HG02678 (cell line): ENCODE measurements around the gene DLG4.
"Not testable (repeated sequence)": the region's sequence is repeated elsewhere in the genome, so short reads cannot be mapped to it uniquely, and the experiment has no call there.

Experiments
- ATAC-seq: cut with Tn5 transposase; IDR thresholded peaks from one replicate; pipeline ENCODE4 v1.9.1; 2021; ENCODE audit warnings: mild to moderate bottlenecking, moderate library complexity; ENCODE audit not compliant: unreplicated experiment

DLG4 gene

GRCh38 chr17:7249830-7250229 is 30.2 kb upstream of the DLG4 start:
- ATAC-seq: no peak

DNA sequence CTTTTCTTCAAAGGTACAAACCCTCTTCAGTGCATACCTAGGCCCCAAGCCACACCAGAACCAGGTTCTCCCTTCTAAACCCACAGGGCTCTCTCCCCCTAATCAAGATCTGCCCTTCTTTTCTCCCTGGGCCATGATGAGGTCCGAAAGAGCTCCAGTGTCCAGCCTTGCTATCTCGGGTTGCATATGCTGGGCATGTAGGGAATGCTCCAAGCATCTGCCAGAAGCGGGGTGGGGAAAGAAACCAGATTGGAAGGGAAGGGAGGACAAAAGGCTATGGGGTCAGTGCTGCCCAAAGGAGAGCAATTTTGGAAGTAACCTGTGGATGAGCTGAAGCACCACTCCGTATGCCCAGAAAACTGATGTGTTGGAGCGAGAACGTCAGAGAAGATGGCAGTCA is 29.6 kb upstream of the DLG4 start:
- ATAC-seq: no peak

DNA sequence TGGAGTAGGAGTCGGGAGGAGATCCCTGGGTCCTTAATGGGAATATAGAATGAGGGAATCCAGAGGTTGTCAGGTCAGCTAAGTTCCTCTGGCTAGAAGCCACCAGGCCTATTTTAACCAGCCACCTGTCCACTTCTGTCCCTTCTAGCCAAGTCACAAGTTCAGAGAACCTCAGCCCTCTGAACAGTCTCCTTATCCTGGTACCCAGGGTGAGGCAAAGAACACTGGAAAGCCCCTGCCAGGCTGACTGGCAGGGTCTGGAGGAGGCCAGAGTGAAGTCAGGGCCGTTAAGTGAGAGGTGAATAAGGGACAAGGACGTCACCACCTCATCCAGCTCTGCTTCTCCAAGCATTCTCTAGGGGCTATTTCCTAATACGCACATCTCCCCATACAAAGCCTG is 29.2 kb upstream of the DLG4 start:
- ATAC-seq: no peak

- no peak for ATAC-seq
Measured at GRCh38 chr17:7246779-7247178, 27.1 kb upstream of the DLG4 start.

- not testable (repeated sequence) for ATAC-seq
Measured at GRCh38 chr17:7243838-7244237, 24.2 kb upstream of the DLG4 start.

DNA sequence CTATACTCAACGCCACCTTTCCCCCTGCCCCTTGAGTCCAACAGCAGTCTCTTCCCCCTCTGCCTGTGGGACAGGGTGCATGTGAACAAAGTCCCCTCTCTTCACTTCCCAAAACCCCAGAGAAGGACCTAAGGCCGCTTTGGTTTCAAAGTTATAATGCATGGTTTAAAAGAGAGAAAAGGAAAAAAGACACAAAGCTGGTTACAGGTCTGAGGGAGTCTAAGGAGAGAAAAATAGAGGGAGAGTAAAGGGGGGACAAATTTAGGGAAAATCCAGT is 23.8 kb upstream of the DLG4 start:
- no peak for ATAC-seq

GRCh38 chr17:7242717-7243452 is 23.2 kb upstream of the DLG4 start:
- ATAC-seq: peak; percentile 45

DNA sequence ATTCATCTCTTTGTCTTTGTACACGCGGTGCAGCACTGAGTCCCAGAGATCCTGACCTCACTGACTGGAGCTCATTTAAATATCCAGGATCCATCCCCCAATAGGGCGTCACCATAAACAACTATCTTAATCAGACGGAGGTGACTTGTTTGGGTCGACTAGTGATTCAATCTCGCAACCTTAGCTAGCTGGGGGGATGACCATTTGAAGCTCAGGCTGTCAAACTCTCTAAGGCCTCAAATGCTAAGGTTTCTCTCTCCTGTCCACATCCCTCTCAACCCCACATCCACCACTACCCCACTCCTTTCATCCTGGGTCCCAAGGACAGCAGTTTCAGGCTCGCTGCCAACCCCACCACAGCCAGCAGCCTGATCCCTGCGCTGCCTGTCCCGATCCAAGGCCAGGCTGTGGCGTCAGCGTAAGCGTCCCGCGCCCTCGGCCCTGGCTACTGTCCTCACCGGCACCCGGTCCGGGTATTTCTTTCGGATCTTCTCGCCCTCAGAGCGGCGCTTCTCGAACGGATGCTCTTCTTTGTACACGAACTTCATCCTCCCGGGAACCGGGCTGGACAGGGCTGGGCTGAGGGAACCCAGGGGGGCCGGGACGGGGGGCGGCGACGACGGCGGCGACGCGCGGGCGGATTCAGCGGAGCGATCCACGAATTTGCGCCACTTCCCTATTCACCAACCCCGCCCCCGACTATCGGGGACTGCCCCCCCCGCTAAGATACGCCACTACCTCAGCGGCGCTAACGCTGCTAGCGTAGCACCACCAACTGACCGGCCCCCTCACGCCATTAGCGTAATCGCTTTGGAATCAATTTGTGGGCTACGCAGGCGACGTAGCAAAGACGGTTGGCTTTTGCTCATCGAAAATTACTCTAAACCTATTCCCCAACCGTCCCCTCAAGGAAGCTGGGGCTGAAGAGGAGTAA is 22.4 kb upstream of the DLG4 start, which contains the start of gene GABARAP:
Gene GABARAP, minus strand, starts transcription at position 667 of the 934 bp plus-strand sequence. Its CDS starts 119 bp downstream, at position 548.
- peak; percentile 34 for ATAC-seq

DNA sequence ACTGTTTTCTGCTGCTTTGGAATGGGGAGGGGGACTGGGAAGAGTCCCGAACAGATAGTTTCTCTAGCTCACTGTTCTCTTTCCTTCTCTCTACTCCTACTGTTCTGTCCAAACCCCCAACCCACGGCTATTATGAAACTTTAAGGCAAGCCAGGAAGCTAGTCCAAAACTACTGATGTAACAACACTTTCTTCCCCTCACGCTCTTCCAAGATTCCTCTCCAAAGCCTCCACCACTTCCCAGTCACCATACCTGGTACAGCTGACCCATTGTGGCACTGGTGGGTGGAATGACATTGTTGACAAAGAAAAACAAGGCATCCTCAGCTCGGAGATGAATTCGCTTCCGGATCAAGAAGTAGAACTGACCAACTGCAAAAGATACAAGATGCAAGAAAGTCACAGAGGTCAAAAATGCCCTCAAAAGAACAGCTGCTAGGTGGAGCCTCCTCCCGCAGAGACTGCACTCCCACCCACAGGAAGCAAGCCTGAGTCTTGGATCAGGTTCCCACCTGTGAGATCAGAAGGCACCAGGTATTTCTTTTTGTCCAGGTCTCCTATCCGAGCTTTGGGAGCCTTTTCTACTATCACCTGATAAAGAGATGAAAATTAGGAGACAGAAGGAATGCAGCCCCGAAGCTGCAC is 21.6 kb upstream of the DLG4 start:
- ATAC-seq: no peak

GRCh38 chr17:7240375-7240774 is 20.7 kb upstream of the DLG4 start:
- no peak for ATAC-seq

- peak; percentile 59 for ATAC-seq
Measured at GRCh38 chr17:7239091-7240027, 19.7 kb upstream of the DLG4 start, which contains the start of gene PHF23. Gene PHF23 (minus strand): TSS chr17:7239457. CDS start chr17:7239279, 178 bp downstream.

DNA sequence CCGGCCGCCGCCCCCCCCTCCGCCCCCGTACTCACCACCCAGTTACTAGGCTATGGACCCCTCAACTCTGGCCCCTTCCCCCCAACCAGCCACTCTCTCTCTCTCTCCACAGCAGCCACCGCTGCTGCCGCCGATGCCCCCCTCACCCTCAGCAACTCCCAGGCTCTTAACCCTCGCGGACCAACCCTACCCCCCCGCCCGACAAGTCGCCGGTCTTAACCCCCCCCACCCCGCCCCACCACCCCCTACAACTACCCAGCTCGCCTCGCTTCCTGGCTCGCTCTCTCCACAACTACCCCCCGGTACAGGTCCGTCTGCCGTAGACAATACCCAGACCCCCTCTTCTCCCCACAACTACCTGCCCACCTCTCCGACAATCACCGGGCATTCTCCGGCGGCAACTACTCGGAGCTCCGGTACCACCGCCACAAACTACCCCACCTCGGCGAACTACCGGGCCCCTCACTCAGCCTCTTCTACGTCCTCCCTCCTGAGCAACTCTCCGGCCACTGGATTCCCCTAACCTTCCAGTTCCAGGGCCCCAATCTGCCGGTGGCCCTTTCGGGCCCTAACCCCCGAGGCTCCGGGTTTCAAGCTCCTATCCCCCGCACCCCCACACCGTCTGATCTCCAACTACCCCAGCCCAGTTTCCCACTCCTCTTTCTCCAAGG is 18.9 kb upstream of the DLG4 start:
- no peak for ATAC-seq

- ATAC-seq: no peak
Measured at GRCh38 chr17:7237761-7238419, 18.3 kb upstream of the DLG4 start.

DNA sequence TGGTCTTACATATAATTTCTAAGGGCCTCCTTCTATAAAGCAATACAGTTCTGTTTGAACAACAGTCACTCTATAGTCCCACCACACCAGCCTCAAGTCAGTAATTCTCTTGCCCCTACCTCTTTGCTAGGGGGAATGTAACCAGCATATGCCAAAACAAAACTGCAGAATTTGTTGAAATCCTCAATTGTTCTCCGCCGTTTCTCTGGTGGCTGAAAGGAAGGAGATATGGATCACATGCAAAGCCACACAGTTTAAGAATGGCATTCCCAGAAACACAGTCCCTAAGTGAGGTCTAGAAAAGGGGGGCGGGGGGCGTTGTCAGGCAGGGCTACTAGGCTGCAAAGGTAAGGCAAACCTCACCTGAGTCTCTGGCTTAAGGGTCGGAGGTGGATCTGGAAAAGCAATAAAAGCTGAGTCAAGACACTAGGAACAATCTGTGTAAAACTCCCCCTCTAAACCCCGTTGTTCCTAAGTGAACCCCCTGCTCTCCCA is 17.7 kb upstream of the DLG4 start:
- ATAC-seq: no peak

GRCh38 chr17:7236808-7237207 is 17.2 kb upstream of the DLG4 start:
- no peak for ATAC-seq

DNA sequence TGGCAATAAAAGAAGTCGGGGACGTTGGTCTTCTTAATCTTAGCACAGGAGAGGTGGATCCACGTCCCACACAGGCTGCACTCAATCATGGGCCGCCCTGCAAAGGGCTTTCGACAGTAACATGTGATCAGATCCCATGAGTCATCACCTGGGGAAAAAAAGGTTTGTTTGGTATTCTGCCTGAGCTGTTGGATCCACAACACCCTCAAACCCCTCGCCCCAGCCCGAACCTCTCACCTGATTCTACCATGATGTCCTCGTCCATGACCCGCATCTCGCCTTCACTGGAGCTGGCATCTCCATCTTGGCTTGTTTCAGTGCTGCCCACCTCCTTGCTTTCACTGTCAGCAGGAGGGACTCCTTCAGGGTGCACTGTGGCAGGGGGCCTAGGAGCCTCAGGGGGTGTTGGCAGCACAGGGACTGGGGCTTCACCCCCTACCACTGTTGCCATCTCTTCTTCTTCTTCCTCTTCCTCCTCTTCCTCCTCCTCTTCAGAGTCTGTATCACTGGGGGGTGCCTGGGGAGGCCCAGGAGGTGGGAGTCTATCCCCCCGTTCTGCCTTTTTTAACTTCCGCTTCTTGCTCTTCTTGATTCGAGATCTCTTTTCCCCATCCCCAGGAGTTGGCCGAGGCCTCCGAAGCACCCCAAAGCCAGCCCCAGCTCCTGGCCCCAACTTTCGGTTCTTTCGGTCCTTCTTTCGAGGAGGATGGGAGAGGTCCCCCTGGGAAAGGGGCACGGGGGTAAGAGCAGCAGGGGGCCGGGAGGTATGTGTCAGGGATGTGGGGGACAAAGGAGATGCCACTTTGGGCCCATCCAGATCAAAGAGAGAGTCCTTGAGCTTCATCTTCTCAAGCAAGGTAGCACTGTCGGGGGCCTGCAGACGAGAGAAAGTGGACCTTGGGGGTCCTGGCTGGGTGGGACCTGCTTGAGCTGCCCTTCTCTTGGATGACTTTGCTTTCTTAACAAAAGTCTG is 16.3 kb upstream of the DLG4 start:
- no peak for ATAC-seq

DNA sequence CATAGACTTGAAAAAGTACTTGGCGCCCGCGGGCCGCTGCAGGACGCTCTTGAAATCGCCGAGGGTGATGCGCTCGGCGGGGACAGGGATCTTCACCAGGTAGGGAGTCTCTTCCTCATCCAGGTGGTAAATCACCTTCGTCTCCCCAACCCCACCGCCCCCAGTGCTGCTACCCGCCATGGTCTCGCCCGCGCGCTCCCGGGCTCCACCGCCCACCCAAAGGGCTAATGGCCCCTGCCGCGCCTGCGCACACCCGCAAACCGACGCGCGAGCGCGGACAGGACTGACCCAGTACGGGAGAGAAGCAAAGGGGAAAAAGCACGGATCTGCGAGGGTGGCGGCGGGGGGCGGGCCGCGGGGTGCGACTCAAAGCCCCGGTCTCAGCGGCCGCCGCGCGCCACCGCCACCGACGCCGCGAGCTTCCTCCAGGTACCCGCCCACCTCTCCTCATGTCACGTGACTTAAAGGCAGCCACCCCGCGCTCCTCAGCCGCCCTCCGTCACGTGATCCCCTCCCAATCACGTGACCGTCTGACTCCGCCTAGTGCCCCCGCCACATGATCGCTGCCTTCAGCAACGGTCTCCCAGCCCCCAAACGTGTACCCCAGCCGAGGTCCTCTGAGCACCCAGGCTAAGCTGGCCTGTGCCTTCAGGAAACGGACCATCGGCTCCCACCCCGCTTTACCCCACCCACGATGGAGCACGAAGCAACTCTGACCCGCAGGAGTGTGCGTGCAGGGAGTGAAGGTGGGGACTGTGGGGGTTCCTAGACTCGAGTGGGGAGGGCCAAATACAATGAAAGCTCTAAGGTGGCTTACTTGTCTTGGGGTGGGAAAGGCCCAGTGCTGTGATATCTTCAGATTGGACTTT is 14.7 kb upstream of the DLG4 start, which contains the start of gene DVL2:
Gene DVL2, minus strand, starts transcription at position 435 of the 869 bp plus-strand sequence. Its CDS starts 255 bp downstream, at position 180.
- ATAC-seq: peak; percentile 65
